Thymus (tissue), 11 donors: ENCODE results near the gene PCNT. TPM values are rescaled to one million over a fixed set of nuclear protein-coding genes. Genes with fewer than 3 reads are reported as not detected.

Experiments used
- DNase-seq, 9 donors: peaks; one replicate each; pipeline ENCODE4 v3.0.0-alpha.2; 2013; ENCODE audit warnings: low spot score in 9 of 9, low read depth in 6 of 9, missing footprints in 1 of 9
- H3K27ac ChIP-seq, 2 donors: one replicate each; pipeline ENCODE4 v1.5.1; 2013; ENCODE audit warnings: control low read depth in 1 of 2, low read depth in 1 of 2, low read length in 1 of 2, mild to moderate bottlenecking in 1 of 2, moderate library complexity in 1 of 2
- H3K27me3 ChIP-seq, 2 donors: one replicate each; pipeline ENCODE4 v1.5.1; 2013; ENCODE audit warnings: low read length in 1 of 2; ENCODE audit not compliant: control insufficient read depth in 2 of 2, insufficient read depth in 1 of 2
- H3K36me3 ChIP-seq, 2 donors: one replicate each; pipeline ENCODE4 v1.5.1; 2013; ENCODE audit warnings: low read length in 1 of 2, mild to moderate bottlenecking in 1 of 2, moderate library complexity in 1 of 2; ENCODE audit not compliant: control insufficient read depth in 2 of 2, insufficient read depth in 2 of 2
- H3K4me1 ChIP-seq, 2 donors: one replicate each; pipeline ENCODE4 v1.5.1; 2013; ENCODE audit warnings: low read length in 2 of 2; ENCODE audit not compliant: control insufficient read depth in 2 of 2, insufficient read depth in 2 of 2
- H3K4me3 ChIP-seq, 2 donors: one replicate each; pipeline ENCODE4 v1.5.1; 2013; ENCODE audit warnings: low read length in 2 of 2, control low read depth in 1 of 2, mild to moderate bottlenecking in 1 of 2
- H3K9me3 ChIP-seq, 2 donors: one replicate each; pipeline ENCODE4 v1.5.1; 2013; ENCODE audit warnings: low read length in 1 of 2, mild to moderate bottlenecking in 1 of 2; ENCODE audit not compliant: control insufficient read depth in 2 of 2, insufficient read depth in 1 of 2
- WGBS: extraction: QIAGEN DNeasy Blood & Tissue Kit; methylation state at CpG from one replicate; pipeline ENCODE4 v1.1.7; 2013; 5-methylcytosine and 5-hydroxymethylcytosine counted together
- polyA plus RNA-seq: library from polyadenylated mRNA; stranded (reverse); fragments of 200-250 nt; gene quantifications from one replicate; pipeline ENCODE4 v1.2.3, GENCODE V29; 2013
- total RNA-seq: library from RNA; stranded (reverse); fragments of 120-200 nt; gene quantifications from one replicate; pipeline ENCODE4 v1.2.4, GENCODE V29; 2013
- donor health status: healthy.

The PCNT gene
- total and polyA plus RNA-seq, 2 donors: 16.7 to 20.7 TPM

- no peak for DNase-seq
- peaks cover 0 to 19% of the 10 kb centered on the region in 2 donors for H3K4me1 ChIP-seq
- peaks cover 75 to 80% of the 10 kb centered on the region in 2 donors for H3K36me3 ChIP-seq
- no peak overlapping the region for H3K4me3 ChIP-seq
- H3K9me3 ChIP-seq: peaks cover 1 to 5% of the 10 kb centered on the region in 2 donors
- no peaks in the 10 kb centered on the region for H3K27me3 ChIP-seq
- 98% methylated on average over 23 of the region's 23 CpGs for WGBS
- H3K27ac ChIP-seq: no peak overlapping the region
These were observed 110.5 kb downstream of the PCNT start for GRCh38 chr21:46434322-46434958.

- Histone ChIP-seq H3K36me3 (peaks cover 74 to 79% of the 10 kb centered on the region in 2 donors), H3K4me3 (no peak overlapping the region)
- WGBS: 98% methylated on average over 29 of the region's 29 CpGs
These were observed 111.9 kb downstream of the PCNT start for GRCh38 chr21:46435786-46436227.

GRCh38 chr21:46436621-46437020, 112.7 kb downstream of the PCNT start:
- DNase-seq: no peak
- WGBS: 94% methylated on average over 15 of the region's 15 CpGs
- H3K4me1 ChIP-seq: peaks cover 0 to 13% of the 10 kb centered on the region in 2 donors
- H3K36me3 ChIP-seq: peaks cover 74 to 83% of the 10 kb centered on the region in 2 donors
- H3K4me3 ChIP-seq: no peak overlapping the region
- H3K27ac ChIP-seq: peak overlapping the region; percentile 21 to 56
- peaks cover 1 to 5% of the 10 kb centered on the region in 2 donors for H3K9me3 ChIP-seq
- no peaks in the 10 kb centered on the region for H3K27me3 ChIP-seq

More at GRCh38 chr21:46435786-46436227, 111.9 kb downstream of the PCNT start:
- no peak for DNase-seq
- Histone ChIP-seq H3K4me1 (peaks cover 0 to 14% of the 10 kb centered on the region in 2 donors), H3K27ac (peak overlapping the region in 1 of 2 donors; percentile 6), H3K9me3 (peaks cover 1 to 5% of the 10 kb centered on the region in 2 donors), H3K27me3 (no peaks in the 10 kb centered on the region)

- no peak overlapping the region for H3K4me3 ChIP-seq
- peak overlapping the region in 1 of 2 donors; percentile 57 for H3K27ac ChIP-seq
- DNase-seq: peak in 2 of 9 donors; percentile 16 to 34
- peaks cover 74 to 83% of the 10 kb centered on the region in 2 donors for H3K36me3 ChIP-seq
- H3K9me3 ChIP-seq: peaks cover 1 to 5% of the 10 kb centered on the region in 2 donors
- no peaks in the 10 kb centered on the region for H3K27me3 ChIP-seq
- H3K4me1 ChIP-seq: peaks cover 0 to 13% of the 10 kb centered on the region in 2 donors
- WGBS: 86% methylated on average over 13 of the region's 13 CpGs
These were observed 113.1 kb downstream of the PCNT start for GRCh38 chr21:46437096-46437498.

- no peak overlapping the region for H3K4me3 ChIP-seq
- peak overlapping the region in 1 of 2 donors; percentile 57 for H3K27ac ChIP-seq
- peaks cover 74 to 83% of the 10 kb centered on the region in 2 donors for H3K36me3 ChIP-seq
- WGBS: 87% methylated on average over 13 of the region's 13 CpGs
- DNase-seq: peak in 1 of 9 donors; percentile 26
- H3K9me3 ChIP-seq: peaks cover 1 to 5% of the 10 kb centered on the region in 2 donors
- H3K4me1 ChIP-seq: peaks cover 0 to 13% of the 10 kb centered on the region in 2 donors
- no peaks in the 10 kb centered on the region for H3K27me3 ChIP-seq
These were observed 113.6 kb downstream of the PCNT start for GRCh38 chr21:46437511-46437910.

- Histone ChIP-seq H3K4me1 (peaks cover 0 to 13% of the 10 kb centered on the region in 2 donors), H3K27ac (no peak overlapping the region), H3K36me3 (peaks cover 76 to 84% of the 10 kb centered on the region in 2 donors), H3K27me3 (no peaks in the 10 kb centered on the region), H3K4me3 (no peak overlapping the region), H3K9me3 (peaks cover 1 to 5% of the 10 kb centered on the region in 2 donors)
- DNase-seq: no peak
- WGBS: 96% methylated on average over 11 of the region's 11 CpGs
These were observed 114.3 kb downstream of the PCNT start for GRCh38 chr21:46438241-46438640.

GRCh38 chr21:46439906-46440305, 116.0 kb downstream of the PCNT start:
- H3K4me1 ChIP-seq: peaks cover 0 to 13% of the 10 kb centered on the region in 2 donors
- no peaks in the 10 kb centered on the region for H3K27me3 ChIP-seq
- no peak for DNase-seq
- no peak overlapping the region for H3K27ac ChIP-seq
- no peak overlapping the region for H3K4me3 ChIP-seq
- H3K36me3 ChIP-seq: peaks cover 80 to 81% of the 10 kb centered on the region in 2 donors
- WGBS: 96% methylated on average over 18 of the region's 18 CpGs
- H3K9me3 ChIP-seq: peaks cover 1 to 5% of the 10 kb centered on the region in 2 donors

- no peaks in the 10 kb centered on the region for H3K27me3 ChIP-seq
- peaks cover 1 to 5% of the 10 kb centered on the region in 2 donors for H3K9me3 ChIP-seq
- WGBS: 97% methylated on average over 14 of the region's 14 CpGs
These were observed 117.4 kb downstream of the PCNT start for GRCh38 chr21:46441331-46441730.

GRCh38 chr21:46441961-46442498, 118.1 kb downstream of the PCNT start:
- H3K4me1 ChIP-seq: peaks cover 0 to 3% of the 10 kb centered on the region in 2 donors
- DNase-seq: no peak
- H3K36me3 ChIP-seq: peaks cover 78 to 82% of the 10 kb centered on the region in 2 donors
- H3K27me3 ChIP-seq: no peaks in the 10 kb centered on the region
- no peak overlapping the region for H3K27ac ChIP-seq
- 98% methylated on average over 23 of the region's 23 CpGs for WGBS
- peaks cover 0 to 1% of the 10 kb centered on the region in 2 donors for H3K9me3 ChIP-seq
- no peak overlapping the region for H3K4me3 ChIP-seq

More at GRCh38 chr21:46441331-46441730, 117.4 kb downstream of the PCNT start:
- peaks cover 0 to 9% of the 10 kb centered on the region in 2 donors for H3K4me1 ChIP-seq
- peaks cover 80 to 82% of the 10 kb centered on the region in 2 donors for H3K36me3 ChIP-seq
- no peak for DNase-seq
- no peak overlapping the region for H3K27ac ChIP-seq
- H3K4me3 ChIP-seq: no peak overlapping the region
